Iris pigment epithelial cell (primary cell): Measurements from ENCODE around the gene GRID1.
"Not testable (repeated sequence)": the region's sequence is repeated elsewhere in the genome, so short reads cannot be mapped to it uniquely, and the experiment has no call there.

Experiments
- DNase-seq: peaks from one replicate; pipeline ENCODE4 v3.0.0-alpha.2; 2011; ENCODE audit warnings: low read depth

The GRID1 gene

DNA sequence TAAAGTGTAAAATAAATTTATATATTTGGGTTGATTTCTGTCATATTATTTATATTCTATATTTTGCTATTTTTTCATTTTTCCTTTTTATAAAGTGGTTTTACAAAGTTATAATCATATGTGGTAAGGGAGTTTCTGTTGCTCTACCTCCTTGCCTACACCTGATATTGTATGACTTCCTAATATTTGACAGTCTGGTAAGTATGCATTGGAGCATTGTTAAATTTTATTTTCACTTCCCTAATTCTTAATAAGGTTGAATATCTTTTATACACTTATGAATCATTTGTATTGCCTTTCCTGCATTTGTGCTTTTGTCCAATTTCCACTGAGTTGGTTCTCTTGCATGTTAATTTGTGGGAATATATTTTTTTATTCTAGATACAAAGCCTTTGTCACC, 492.4 kb downstream of the GRID1 start:
- no peak for DNase-seq

- no peak for DNase-seq
Measured at GRCh38 chr10:85873063-85873462, 493.5 kb downstream of the GRID1 start.

- DNase-seq: no peak
Measured at GRCh38 chr10:85868627-85869499, 497.7 kb downstream of the GRID1 start.

DNA sequence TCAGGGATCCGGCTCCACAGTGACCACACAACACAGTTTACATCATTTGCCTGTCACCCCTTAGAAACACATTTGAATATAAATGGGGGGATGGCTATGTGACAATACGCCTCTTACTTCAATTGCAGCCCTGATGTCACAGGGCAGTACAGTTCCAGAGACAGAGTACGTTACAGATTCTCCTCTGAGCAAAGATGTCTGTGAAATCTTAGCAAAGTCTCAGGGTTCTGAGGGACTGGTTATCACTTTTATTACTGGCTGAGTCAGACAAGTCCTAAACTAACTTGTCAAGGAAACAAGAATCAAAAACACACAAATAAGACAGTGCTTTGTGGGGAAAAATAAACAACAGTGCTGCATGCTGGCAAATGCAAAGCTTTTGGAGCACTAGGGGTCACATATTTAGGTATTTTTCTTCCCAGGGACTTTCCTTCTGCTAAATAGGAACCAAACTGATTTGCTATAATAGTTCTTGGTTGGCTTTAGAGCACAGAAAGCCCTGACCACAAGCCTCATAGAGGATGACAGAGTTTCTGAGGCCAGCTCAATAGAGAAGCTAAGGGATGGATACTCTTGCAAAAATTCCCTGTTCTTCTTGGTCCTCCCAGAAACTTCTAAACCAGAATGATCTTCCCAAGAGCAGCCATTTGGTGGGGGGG, 501.6 kb downstream of the GRID1 start:
- no peak for DNase-seq

DNA sequence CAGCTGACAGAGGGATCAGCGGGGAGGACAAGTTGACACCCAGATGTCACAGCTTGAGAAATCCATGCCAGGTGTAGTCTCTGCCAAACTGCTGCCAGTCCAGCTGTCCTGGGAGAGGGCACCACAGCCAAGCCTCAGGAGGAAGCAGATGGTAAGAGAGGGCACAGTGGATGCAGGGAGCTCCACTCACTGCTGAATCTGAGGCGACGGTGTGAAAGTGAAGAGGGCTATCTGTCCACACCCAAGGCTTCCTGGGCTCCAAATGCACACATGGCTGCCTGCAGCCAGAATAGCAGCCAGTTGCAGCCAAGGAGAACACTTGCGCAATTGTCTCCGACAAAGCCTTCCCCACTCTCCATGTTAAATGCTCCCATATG, 502.4 kb downstream of the GRID1 start:
- no peak for DNase-seq

GRCh38 chr10:85863301-85864172, 503.1 kb downstream of the GRID1 start:
- DNase-seq: no peak

DNA sequence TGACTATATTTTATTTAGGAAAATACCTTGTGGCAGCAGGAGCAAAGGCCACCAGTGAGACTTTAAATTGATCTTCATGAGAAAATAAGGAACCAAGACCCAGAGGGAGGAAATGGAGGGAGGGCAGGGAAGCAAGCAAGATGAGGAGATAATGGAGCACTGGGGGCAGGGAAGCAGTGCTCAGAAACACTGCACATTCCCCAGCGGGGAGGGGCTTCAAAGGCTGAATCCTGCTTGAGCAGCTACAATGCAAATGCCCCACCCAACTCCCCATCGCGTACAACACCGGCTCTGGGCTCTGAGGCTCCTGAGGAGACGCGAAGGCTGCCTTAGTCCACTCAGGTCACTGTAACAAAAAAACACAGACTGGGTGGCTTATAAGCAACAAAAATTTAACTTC, 503.8 kb downstream of the GRID1 start:
- DNase-seq: no peak

GRCh38 chr10:85861513-85862197, 504.9 kb downstream of the GRID1 start:
- no peak for DNase-seq

DNA sequence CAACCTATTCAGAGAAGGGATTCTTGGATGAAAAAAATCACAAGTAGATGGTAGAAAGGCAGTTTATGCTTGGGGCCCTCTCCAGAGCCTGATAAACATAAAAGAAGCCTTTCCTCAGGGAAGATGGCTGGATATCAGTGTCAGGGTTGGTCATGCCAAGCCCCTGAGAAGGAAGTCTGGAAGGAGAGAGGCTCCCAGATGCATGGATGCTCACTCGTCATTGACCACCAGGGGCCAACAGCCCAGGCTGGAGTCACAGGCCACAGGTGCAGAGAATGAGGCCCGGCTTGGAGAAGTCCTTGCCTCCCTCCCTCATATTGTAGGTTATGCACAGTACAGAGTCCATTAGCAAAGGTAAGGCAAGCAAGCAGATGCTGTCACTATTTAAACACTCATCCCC, 506.7 kb downstream of the GRID1 start:
- no peak for DNase-seq

DNA sequence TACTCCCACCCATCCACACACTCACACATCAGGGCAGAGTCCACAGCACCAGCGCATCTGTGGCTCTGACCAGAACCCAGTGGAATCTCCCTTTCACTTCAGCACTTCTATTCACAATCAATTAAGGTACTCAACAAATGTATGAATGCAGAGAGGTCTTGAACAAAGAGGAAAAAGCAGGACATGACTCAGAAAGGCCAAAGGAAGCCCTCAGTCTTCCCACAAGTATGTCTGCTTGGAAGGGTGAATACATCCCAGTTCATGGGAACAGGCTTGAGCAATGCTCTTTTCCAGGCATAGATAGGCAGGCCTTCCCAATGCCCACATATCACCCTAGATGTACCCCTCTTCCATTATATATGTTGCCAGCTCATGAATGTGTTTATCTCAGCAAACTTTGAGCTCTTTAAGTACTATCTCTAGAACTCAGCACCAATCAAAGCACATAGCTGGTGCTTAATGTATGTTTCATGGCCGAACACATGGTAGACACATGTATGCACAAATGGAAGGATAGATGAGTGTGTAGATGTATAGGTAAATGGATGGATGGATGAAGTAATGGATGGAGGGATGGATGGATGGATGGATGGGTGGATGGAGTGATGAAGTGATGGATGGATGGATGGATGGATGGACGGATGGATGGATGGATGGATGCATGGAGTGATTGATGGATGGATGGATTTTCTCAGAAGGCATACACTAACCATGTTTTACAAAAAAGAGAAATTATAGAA, 507.6 kb downstream of the GRID1 start:
- no peak for DNase-seq

DNA sequence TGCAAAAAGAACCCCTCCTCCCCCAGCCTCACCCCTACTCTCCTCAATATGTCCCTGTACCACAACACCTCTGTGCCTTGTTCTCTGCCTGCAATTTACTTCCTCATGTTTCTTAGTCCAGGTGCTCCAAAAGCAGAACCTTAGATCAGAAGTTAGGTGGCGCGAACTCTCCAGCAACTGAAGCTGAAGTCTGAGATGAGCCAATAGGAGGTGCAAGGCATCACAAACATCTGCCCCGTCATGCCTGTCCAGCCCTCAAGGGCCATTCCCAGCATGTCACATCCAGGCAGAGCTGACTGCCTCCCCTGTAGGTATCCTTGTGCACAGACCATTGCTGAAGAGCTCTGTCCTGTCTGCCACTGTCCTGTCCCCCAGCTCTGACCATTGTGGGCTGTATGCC, 508.8 kb downstream of the GRID1 start:
- no peak for DNase-seq

DNA sequence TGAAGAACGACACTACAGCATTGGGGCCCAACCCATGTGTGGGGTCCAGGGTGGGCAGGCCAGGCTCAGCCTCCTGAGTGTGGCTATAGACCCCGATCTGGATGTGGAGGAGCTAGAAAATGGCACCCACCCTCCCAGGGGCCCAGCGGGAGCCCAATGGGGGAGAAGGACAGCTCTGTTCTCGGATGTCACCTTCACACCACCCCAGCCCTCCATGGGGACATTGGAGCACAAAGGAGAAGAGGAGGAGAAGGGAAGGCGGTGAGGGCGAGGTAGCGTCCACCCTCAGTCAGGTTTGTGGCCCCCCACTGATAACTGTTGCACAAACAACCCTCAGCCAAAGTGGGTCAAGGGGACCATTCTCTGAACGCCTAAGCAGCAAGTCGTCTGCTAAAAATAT, 509.3 kb downstream of the GRID1 start:
- DNase-seq: no peak

- DNase-seq: no peak
Measured at GRCh38 chr10:85851934-85852333, 514.7 kb downstream of the GRID1 start.

DNA sequence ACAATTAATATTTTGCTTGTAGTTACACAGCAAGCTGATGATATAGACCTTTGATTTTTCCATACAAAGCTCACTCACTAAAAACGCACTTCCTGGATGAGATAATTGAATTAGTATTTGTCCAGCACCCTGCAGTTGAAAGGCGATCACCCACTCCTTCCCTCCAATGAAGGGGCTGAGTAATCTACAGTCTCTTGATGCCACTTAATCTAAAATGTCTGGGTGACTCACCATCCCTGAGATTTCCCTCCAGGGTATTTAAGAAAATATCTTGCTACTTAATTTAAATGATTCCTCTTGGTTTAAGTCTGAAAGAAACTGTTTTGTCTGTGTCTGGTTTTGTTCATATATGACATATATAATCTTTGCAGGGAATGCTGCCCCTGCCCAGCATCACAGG, 515.3 kb downstream of the GRID1 start:
- no peak for DNase-seq

DNA sequence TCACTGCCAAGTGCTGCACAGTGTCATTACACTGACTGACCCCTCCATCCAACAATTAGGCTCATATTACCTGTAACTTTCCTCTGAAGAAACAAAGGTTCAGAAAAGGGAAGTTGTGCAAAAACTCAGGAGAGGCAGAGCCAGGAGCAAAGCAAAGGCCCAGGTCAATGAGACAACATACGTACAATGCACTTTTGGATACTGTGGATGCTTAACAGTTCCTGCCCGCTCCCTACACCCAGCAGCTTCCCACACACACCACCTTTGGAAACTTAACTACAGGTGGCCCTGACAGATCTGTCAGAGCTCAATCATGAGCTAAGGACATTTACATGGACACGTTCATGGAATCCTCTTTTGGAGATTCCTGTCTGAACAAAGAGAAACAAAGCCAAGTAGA, 515.9 kb downstream of the GRID1 start:
- DNase-seq: no peak

- no peak for DNase-seq
Measured at GRCh38 chr10:85849315-85849714, 517.3 kb downstream of the GRID1 start.

- DNase-seq: no peak
Measured at GRCh38 chr10:85848756-85849155, 517.8 kb downstream of the GRID1 start.

DNA sequence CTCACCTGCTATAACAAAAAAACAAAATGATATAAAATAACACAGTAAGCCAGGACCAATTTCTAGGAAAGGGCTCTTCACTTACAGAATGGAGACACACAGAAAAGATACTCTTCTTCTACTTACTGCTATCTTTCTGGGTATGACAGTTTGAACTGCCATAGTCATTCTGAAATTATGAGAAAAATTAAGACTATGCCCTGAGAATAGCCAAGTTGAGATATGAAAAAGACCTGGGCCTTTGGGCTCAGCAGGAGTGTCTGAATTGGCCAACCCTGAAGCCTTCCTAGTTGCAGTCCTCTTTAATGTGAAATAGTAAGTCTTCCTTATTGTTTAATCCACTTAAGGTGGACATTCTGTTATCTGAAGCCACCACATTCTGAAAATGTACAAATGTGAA, 519.5 kb downstream of the GRID1 start:
- DNase-seq: no peak

- not testable (repeated sequence) for DNase-seq
Measured at GRCh38 chr10:85838660-85839059, 527.9 kb downstream of the GRID1 start.

DNA sequence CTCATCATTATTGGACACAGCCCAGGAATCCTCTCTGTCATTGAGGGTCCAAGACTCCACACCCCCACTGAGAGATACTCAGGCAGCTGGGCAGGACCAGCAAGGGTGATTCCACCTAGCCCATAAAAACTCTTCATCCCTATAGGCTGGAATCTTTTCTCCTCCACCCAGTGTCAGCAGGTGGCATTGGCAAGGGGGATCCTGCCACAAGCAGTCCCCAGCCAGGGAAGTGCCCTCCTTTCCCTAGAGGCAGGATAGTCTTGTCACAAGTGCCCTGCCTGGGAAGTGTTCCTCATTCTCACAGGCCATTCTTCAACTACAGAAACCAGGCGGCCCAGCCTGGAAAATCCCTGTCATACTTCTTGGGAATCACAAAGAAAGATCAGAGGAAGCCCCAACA, 533.6 kb downstream of the GRID1 start:
- no peak for DNase-seq

- no peak for DNase-seq
Measured at GRCh38 chr10:85831422-85831821, 535.2 kb downstream of the GRID1 start.
